HEK293T (cell line): ENCODE results near the gene PGAP3.

ENCODE experiments used
- ELF4 ChIP-seq: fragments of 450-650 bp; IDR thresholded peaks from 2 replicates; pipeline ENCODE4 v1.6.1; 2017; ENCODE audit warnings: antibody characterized with exemption
- LEF1 ChIP-seq: fragments of 450-650 bp; IDR thresholded peaks from 2 replicates; pipeline ENCODE4 v1.6.1; 2017; ENCODE audit warnings: mild to moderate bottlenecking, borderline replicate concordance
- TF ChIP-seq, protein P1 (sequence below): fragments of 450-650 bp; IDR thresholded peaks from 2 replicates; pipeline ENCODE4 v1.6.1; 2016

GRCh38 chr17:39716073-39716818 is 28.4 kb upstream of the PGAP3 start:
- TF ChIP-seq LEF1 (no peak), ELF4 (no peak)
- TF ChIP-seq, protein P1, sequence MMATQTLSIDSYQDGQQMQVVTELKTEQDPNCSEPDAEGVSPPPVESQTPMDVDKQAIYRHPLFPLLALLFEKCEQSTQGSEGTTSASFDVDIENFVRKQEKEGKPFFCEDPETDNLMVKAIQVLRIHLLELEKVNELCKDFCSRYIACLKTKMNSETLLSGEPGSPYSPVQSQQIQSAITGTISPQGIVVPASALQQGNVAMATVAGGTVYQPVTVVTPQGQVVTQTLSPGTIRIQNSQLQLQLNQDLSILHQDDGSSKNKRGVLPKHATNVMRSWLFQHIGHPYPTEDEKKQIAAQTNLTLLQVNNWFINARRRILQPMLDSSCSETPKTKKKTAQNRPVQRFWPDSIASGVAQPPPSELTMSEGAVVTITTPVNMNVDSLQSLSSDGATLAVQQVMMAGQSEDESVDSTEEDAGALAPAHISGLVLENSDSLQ: no peak
